Duodenal mucosa (tissue), 2 donors: ENCODE data around the gene PLPPR1.

Experiments
- H3K27ac ChIP-seq: one replicate; pipeline ENCODE4 v1.7.0; 2013; ENCODE audit warnings: low read depth, low read length
- H3K27me3 ChIP-seq, 2 donors: one replicate each; pipeline ENCODE4 v1.7.0; 2013; ENCODE audit warnings: low read length in 2 of 2, control low read depth in 1 of 2; ENCODE audit not compliant: insufficient read depth in 2 of 2, control insufficient read depth in 1 of 2
- H3K36me3 ChIP-seq, 2 donors: one replicate each; pipeline ENCODE4 v1.7.0; 2013; ENCODE audit warnings: low read length in 2 of 2, control low read depth in 1 of 2; ENCODE audit not compliant: insufficient read depth in 2 of 2, control insufficient read depth in 1 of 2
- H3K4me1 ChIP-seq, 2 donors: one replicate each; pipeline ENCODE4 v1.7.0; 2013; ENCODE audit warnings: low read length in 2 of 2, control low read depth in 1 of 2; ENCODE audit not compliant: insufficient read depth in 2 of 2, control insufficient read depth in 1 of 2
- H3K4me3 ChIP-seq, 2 donors: one replicate each; pipeline ENCODE4 v1.7.0; 2013; ENCODE audit warnings: low read length in 2 of 2, low read depth in 1 of 2
- H3K9ac ChIP-seq, 2 donors: one replicate each; pipeline ENCODE4 v1.7.0; 2013; ENCODE audit warnings: low read length in 2 of 2, low read depth in 1 of 2
- H3K9me3 ChIP-seq, 2 donors: one replicate each; pipeline ENCODE4 v1.7.0; 2013; ENCODE audit warnings: low read length in 2 of 2, control low read depth in 1 of 2; ENCODE audit not compliant: control insufficient read depth in 1 of 2

The PLPPR1 gene

DNA sequence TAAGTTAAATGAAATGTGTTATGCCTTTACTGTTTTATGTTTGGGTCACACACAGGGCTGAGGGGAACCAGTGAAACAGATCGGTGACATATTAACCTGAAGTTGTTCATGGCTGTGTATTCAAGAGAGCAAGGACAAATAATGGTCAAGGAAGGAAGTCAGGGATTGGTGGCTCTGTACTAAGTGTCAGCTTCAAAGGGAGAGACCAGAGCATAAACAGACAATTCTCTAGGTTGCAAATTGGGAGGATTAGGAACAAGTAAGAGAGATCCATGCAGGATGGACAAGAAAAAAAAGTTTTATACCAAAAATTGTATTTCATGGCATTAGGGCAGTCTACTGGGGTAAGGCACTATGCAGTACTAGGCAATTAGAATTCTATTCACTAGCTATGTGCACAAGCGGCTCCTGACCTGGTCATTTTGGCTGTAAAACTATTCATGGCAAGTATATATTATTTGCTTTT, 156.3 kb downstream of the PLPPR1 start:
- Histone ChIP-seq H3K9ac (no peak overlapping the region), H3K4me3 (no peak overlapping the region)

DNA sequence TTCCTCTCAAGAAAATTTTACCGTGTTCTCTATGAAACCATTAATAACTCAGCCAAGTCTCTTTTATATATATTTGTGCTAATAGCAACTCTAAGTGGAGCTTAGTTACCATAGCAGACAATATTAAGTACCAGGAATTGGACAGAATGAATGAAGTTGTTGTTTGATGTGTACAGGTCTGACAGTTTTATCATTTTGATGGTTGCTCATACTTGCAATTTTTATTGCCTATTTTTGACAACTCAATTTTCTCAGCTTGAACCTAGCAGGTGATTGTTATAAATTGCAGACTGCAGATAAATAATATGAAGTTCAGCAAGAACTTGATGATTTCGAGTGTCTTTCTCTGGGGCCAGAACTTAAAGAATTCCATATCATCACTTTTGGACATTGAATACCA, 163.2 kb downstream of the PLPPR1 start:
- H3K27me3 ChIP-seq, result no peaks in the 10 kb centered on the region
- H3K4me1 ChIP-seq, result no peaks in the 10 kb centered on the region
- no peak overlapping the region for H3K4me3 ChIP-seq
- no peaks in the 10 kb centered on the region for H3K36me3 ChIP-seq
- no peak overlapping the region for H3K27ac ChIP-seq
- H3K9me3 ChIP-seq, result no peaks in the 10 kb centered on the region
- no peak overlapping the region for H3K9ac ChIP-seq

More for the DNA sequence above, 156.3 kb downstream of the PLPPR1 start:
- Histone ChIP-seq H3K9me3 (no peaks in the 10 kb centered on the region), H3K27ac (no peak overlapping the region), H3K27me3 (no peaks in the 10 kb centered on the region), H3K36me3 (no peaks in the 10 kb centered on the region), H3K4me1 (no peaks in the 10 kb centered on the region)

DNA sequence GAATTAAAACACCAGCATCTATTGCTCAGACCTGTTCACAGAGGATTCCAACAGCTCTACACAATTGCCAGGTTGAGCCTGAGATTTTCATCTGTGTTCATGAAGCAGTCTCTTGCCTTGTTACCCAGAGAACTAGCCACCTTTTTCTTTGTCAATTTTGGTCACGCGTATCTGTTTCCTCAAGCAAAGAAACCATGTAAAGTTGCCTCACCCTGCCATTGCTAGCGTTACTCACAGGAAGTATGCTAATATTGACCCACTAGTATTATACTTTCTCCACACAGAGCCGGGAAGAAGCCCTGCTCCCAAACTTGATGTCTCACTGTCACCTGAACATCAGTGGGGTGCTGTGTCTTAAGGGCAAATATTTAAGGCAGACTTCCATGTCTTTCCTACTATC, 168.5 kb downstream of the PLPPR1 start:
- no peaks in the 10 kb centered on the region for H3K36me3 ChIP-seq
- no peak overlapping the region for H3K9ac ChIP-seq
- H3K9me3 ChIP-seq, result no peaks in the 10 kb centered on the region
- H3K27me3 ChIP-seq, result no peaks in the 10 kb centered on the region
- no peaks in the 10 kb centered on the region for H3K4me1 ChIP-seq
- no peak overlapping the region for H3K4me3 ChIP-seq
- no peak overlapping the region for H3K27ac ChIP-seq

DNA sequence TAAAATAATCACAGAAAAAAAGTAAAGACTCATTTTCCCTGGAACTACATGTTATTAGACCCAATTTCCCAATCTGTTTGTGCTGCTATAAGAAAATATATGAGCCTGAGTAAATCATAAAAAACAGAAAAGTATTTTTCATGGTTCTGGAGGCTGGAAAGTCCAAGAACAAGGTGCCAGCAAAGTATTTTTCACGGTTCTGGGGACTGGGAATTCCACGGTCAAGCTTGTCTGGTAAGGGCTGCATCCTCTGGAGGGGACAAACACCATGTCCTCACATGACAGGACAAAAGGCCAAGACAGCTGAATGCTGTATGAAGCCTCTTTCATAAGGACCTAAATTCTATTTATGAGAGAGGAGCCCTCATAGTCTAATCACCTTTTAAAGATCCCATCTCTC, 172.3 kb downstream of the PLPPR1 start:
- Histone ChIP-seq H3K27me3 (no peaks in the 10 kb centered on the region), H3K9ac (no peak overlapping the region), H3K4me3 (no peak overlapping the region), H3K9me3 (no peaks in the 10 kb centered on the region), H3K36me3 (no peaks in the 10 kb centered on the region), H3K4me1 (no peaks in the 10 kb centered on the region), H3K27ac (no peak overlapping the region)

DNA sequence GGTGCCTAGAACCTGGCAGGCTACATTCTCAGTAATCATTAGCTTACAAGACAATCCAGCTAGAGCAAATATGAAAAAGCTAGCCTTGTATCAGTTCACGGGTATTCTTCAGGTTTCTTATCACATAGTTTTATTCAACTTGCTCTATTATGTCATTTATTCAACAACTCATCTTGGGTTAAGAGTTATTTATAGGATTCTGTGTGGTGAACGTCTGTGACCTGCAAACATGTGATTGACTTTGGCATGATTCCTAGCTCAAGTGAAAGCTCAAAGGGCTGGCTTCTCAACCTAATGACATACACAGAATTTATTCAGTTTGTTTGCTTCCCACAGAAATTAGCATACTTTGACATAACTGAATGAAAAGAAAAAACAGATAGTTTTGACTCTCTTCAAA, 173.1 kb downstream of the PLPPR1 start:
- Histone ChIP-seq H3K4me3 (no peak overlapping the region), H3K4me1 (no peaks in the 10 kb centered on the region), H3K27ac (no peak overlapping the region), H3K27me3 (no peaks in the 10 kb centered on the region), H3K9me3 (no peaks in the 10 kb centered on the region), H3K9ac (no peak overlapping the region), H3K36me3 (no peaks in the 10 kb centered on the region)

DNA sequence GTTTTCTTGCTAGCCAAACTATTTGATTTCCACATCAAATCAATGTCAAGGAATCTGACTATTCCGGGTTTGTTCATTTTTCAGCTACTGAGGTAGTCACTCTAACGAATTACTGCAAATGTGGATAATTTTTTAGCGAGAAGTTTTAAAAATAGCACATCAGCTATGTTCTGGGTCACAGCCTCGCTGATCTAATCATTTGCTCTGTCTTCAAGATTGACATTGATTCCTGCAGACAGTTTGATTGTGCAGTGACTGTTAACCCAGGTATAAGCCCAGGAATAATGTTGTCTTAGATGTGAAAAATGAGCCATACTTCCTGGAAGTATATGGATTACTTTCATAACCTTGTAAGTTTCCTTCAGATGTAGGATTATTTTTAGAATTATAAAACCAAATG, 181.1 kb downstream of the PLPPR1 start:
- Histone ChIP-seq H3K36me3 (no peaks in the 10 kb centered on the region), H3K9me3 (no peaks in the 10 kb centered on the region), H3K27me3 (no peaks in the 10 kb centered on the region), H3K9ac (no peak overlapping the region), H3K4me1 (no peaks in the 10 kb centered on the region), H3K4me3 (no peak overlapping the region), H3K27ac (no peak overlapping the region)

DNA sequence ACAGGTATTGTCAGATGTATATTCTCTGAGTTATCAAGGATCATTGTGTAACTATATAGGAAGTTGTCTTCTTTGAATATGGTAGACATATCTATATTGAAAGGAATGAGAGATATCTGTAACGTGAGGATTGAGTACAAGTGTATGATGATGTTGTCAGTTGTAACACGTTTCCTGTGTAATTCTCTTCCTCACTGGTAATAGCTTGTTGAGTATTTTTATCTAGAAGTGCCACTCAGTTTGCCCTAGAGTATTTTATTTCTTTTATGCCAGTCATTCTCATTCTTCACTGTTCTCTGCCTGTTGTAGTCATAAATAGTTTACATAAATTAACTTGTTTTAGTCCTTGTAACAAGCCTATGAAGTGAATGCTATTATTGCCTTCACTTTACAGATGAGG, 184.1 kb downstream of the PLPPR1 start:
- H3K4me3 ChIP-seq, result no peak overlapping the region
- H3K9me3 ChIP-seq, result no peaks in the 10 kb centered on the region
- no peak overlapping the region for H3K9ac ChIP-seq
- H3K27ac ChIP-seq, result no peak overlapping the region
- no peaks in the 10 kb centered on the region for H3K27me3 ChIP-seq
- no peaks in the 10 kb centered on the region for H3K36me3 ChIP-seq
- H3K4me1 ChIP-seq, result no peaks in the 10 kb centered on the region

DNA sequence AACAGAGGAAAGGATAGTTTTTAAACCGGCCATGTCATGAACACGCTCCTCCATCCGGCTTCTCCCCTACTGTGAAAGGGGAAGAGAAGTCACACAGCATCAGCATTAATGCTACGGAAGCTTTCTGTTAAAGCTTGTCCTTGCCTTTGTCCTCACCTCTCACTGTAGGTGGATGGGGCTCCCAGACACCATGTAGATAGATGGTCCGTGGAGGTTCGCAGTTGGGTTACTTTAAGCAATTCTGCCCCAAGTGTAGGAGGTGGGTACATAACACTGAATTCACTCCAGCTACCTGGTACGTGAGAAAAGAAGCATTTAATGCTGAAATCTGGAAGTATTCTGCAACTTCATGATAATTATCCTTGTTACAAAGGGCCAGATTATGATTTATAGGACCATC, 190.5 kb downstream of the PLPPR1 start:
- Histone ChIP-seq H3K4me3 (no peak overlapping the region), H3K9me3 (no peaks in the 10 kb centered on the region), H3K36me3 (no peaks in the 10 kb centered on the region), H3K27ac (no peak overlapping the region), H3K4me1 (peaks cover 0 to 13% of the 10 kb centered on the region in 2 donors), H3K27me3 (no peaks in the 10 kb centered on the region), H3K9ac (no peak overlapping the region)

DNA sequence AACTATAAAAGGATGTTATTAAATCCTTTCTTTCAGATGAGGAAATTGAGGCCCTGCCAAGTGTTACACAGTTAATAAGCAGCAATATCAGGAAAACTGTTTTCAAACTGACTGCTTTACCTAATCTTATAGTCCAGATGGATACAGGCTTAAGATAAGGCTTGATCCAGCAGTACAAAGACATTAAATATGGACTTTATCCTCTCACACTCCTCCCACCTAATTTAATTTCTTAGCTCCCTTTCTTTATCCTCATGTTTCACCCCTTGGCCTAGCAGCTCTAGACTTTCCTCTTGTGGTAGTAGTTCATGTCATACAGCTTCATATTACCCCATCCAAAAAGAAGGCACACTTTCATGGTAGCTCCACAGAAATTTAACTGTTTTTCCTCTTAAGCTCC, 191.8 kb downstream of the PLPPR1 start:
- Histone ChIP-seq H3K27ac (no peak overlapping the region), H3K9me3 (no peaks in the 10 kb centered on the region), H3K4me1 (peaks cover 0 to 13% of the 10 kb centered on the region in 2 donors), H3K36me3 (no peaks in the 10 kb centered on the region), H3K4me3 (no peak overlapping the region), H3K27me3 (no peaks in the 10 kb centered on the region), H3K9ac (no peak overlapping the region)

DNA sequence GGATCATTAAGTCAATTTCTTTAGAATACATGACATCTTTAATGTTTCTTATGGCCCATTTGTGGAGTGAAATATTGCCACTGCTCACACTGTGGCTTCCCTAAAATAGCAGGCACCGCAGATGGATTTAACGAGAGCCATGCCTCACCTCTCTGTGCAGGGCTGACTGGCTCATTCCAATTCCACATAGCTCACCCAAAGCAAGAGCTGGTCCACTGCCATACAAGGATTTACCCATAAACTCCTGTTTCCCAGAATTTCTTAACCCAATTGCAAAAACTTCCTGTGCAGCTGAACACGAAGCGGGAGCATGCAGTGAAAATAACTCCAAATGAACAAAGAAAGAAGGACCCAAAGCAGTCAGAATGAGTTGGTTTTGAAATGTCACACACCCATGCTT, 196.7 kb downstream of the PLPPR1 start:
- H3K4me1 ChIP-seq, result peaks cover 0 to under 1% of the 10 kb centered on the region in 2 donors
- H3K27ac ChIP-seq, result no peak overlapping the region
- H3K27me3 ChIP-seq, result no peaks in the 10 kb centered on the region
- no peak overlapping the region for H3K4me3 ChIP-seq
- no peak overlapping the region for H3K9ac ChIP-seq
- H3K9me3 ChIP-seq, result no peaks in the 10 kb centered on the region
- H3K36me3 ChIP-seq, result no peaks in the 10 kb centered on the region

DNA sequence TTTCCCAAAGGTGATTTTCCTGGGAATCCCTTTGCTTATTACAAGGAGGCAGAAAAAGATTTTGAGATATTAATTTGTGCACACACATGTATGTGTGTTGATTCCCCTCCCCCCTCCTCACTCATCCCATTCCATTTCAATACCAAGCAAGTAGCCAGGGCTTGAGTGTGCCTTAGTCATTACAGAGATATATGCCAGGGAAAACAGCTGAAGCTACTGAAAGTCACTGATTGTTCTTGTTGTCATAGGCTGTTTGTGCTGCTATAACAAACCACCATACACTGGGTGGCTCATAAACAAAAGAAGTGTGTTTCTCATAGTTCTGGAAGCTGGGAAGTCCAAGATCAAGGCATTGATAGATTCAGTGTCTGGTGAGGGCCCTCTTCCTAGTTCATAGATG, 197.6 kb downstream of the PLPPR1 start:
- no peak overlapping the region for H3K9ac ChIP-seq
- H3K27ac ChIP-seq, result no peak overlapping the region
- H3K36me3 ChIP-seq, result no peaks in the 10 kb centered on the region
- no peaks in the 10 kb centered on the region for H3K9me3 ChIP-seq
- H3K4me1 ChIP-seq, result peaks cover 0 to 4% of the 10 kb centered on the region in 2 donors
- H3K4me3 ChIP-seq, result no peak overlapping the region
- no peaks in the 10 kb centered on the region for H3K27me3 ChIP-seq
